SK-N-MC (cell line): ENCODE data around the gene PLXDC1.

Experiments
- DNase-seq: peaks from one replicate; pipeline ENCODE4 v3.0.0-alpha.2; 2011; ENCODE audit warnings: low read depth, low spot score
- H3K27ac ChIP-seq: fragments of 200-600 bp; sonication (generic); 2 replicates; pipeline ENCODE4 v1.5.1; 2016; ENCODE audit warnings: mixed run types
- H3K36me3 ChIP-seq: fragments of 200-600 bp; sonication (generic); 2 replicates; pipeline ENCODE4 v1.6.1; 2017; ENCODE audit warnings: antibody characterized with exemption, low read length, mixed read lengths; ENCODE audit not compliant: insufficient read depth
- H3K4me3 ChIP-seq: fragments of 200-600 bp; sonication (generic); 2 replicates; pipeline ENCODE4 v1.5.1; 2016
- H3K9ac ChIP-seq: fragments of 200-600 bp; sonication (generic); 2 replicates; pipeline ENCODE4 v1.8.0; 2017; ENCODE audit warnings: mixed run types, mixed read lengths; ENCODE audit not compliant: insufficient read length
- H3K9me3 ChIP-seq: fragments of 200-600 bp; sonication (generic); 2 replicates; pipeline ENCODE4 v1.6.1; 2017; ENCODE audit warnings: low read depth, mild to moderate bottlenecking, antibody characterized with exemption, low read length, moderate library complexity, mixed read lengths
- EZH2 ChIP-seq: fragments of 200-600 bp; sonication (generic); IDR thresholded peaks from one replicate; pipeline ENCODE4 v1.6.1; 2017; ENCODE audit warnings: antibody characterized with exemption
- FOXP2 ChIP-seq: optimal IDR thresholded peaks from 2 replicates; pipeline ENCODE3; 2011; ENCODE audit warnings: mild to moderate bottlenecking, moderate library complexity; ENCODE audit not compliant: insufficient read depth; ENCODE audit errors: extremely low read length, control extremely low read depth
- POLR2AphosphoS5 ChIP-seq: IDR thresholded peaks from 2 replicates; pipeline ENCODE4 v1.6.1; 2012; ENCODE audit warnings: mild to moderate bottlenecking, low read depth, low read length, borderline replicate concordance

The PLXDC1 gene

DNA sequence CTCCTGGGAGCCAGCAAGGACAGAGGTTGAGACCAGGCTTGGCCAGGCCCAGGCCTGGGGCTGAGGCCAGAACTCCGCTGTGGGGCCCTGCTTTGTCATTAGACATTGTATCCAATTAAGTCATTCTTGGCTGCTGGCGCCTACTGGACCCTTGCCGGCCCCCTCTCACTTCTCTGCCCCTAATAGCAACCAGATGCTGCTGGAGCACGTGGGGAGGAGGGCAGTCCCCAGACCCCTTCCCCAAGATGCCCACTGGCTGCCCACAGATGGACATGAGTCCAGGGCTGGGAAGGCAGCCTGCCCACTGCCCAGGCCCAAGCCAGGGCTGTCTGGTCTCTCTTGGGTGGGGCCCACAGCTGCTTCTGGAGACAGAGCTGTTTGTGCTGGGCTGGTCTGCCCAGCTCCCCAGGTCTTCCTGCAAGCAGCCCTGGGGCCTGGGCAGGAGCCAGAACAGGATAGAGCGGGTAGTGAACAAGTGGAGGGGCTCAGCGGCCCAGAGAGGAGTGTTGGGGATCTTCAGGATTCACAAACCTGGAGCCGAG, 7.8 kb downstream of the PLXDC1 start:
- TF ChIP-seq EZH2 (no peak), POLR2AphosphoS5 (no peak), FOXP2 (no peak)
- Histone ChIP-seq H3K4me3 (no peak overlapping the region), H3K36me3 (no peaks in the 10 kb centered on the region), H3K9me3 (no peaks in the 10 kb centered on the region), H3K27ac (no peak overlapping the region), H3K9ac (no peak overlapping the region)
- no peak for DNase-seq

DNA sequence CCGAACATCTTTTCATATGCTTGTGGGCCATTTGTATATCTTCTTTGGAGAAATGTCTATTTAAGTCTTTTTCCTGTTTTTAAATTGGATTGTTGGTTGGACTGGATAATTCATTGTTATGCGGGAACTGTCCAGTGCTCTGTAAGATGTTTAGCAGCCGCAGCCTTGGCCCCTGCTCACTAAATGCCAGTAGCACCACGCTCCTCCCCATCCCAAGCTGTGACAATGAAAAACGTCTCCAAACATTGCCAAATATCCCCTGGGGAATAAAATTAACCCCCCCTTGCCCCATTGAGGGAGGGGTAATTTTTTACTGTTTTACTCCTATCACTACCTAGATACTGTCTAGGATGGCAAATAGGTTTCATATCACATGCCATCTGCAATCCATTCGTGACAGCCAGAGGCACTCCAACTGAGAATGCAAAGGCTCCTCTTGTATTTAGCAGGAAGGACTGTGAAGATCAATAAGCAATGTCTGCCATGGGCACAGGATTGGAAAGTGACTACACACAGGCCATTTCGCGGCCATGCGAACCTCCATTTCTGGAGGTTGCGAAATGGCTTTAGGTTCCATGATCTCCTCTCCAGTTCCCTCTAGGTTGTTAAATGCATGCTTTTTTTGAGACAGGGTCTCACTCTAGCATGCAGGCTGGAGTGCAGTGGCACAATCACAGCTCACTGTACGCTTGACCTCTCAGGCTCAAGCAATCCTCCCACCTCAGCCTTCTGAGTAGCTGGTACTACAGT, 9.3 kb downstream of the PLXDC1 start:
- H3K9me3 ChIP-seq: no peaks in the 10 kb centered on the region
- H3K36me3 ChIP-seq: no peaks in the 10 kb centered on the region
- TF ChIP-seq FOXP2 (no peak), EZH2 (no peak), POLR2AphosphoS5 (no peak)
- no peak overlapping the region for H3K4me3 ChIP-seq
- H3K27ac ChIP-seq: no peak overlapping the region
- DNase-seq: no peak
- H3K9ac ChIP-seq: no peak overlapping the region

- TF ChIP-seq EZH2: no peak
- no peak for TF ChIP-seq POLR2AphosphoS5
- TF ChIP-seq FOXP2: no peak
- H3K4me3 ChIP-seq: no peak overlapping the region
- no peaks in the 10 kb centered on the region for H3K36me3 ChIP-seq
- DNase-seq: no peak
- no peaks in the 10 kb centered on the region for H3K9me3 ChIP-seq
- H3K27ac ChIP-seq: no peak overlapping the region
- H3K9ac ChIP-seq: no peak overlapping the region
Observed at GRCh38 chr17:39141294-39141693, 10.1 kb downstream of the PLXDC1 start.

DNA sequence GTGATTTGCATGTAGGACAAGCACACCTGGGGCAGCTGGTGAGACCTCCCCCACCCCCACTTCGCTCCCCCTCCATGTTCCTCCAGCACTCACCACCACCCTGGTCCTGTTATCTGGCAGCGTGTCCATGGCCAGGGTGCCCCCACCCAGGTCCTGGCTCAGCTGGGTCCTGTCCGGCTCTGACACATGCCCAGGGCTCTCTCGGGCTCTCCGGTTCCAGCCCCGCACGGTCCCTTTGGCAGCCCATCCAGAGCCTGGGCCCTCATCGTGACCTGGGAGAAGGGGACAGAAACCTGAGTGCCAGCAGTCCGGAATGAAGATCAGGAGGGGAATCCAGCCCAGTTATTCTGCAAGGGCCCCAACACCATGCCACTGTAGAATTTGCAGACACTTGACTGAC, 11.9 kb downstream of the PLXDC1 start:
- no peak for DNase-seq
- Histone ChIP-seq H3K9ac (no peak overlapping the region), H3K27ac (no peak overlapping the region), H3K36me3 (no peaks in the 10 kb centered on the region), H3K4me3 (no peak overlapping the region), H3K9me3 (no peaks in the 10 kb centered on the region)
- TF ChIP-seq POLR2AphosphoS5 (no peak), FOXP2 (no peak), EZH2 (no peak)

- H3K36me3 ChIP-seq: no peaks in the 10 kb centered on the region
- no peaks in the 10 kb centered on the region for H3K9me3 ChIP-seq
- H3K4me3 ChIP-seq: no peak overlapping the region
- no peak overlapping the region for H3K9ac ChIP-seq
- DNase-seq: no peak
- TF ChIP-seq POLR2AphosphoS5 (no peak), FOXP2 (no peak), EZH2 (no peak)
- no peak overlapping the region for H3K27ac ChIP-seq
Observed at GRCh38 chr17:39139161-39139511, 12.3 kb downstream of the PLXDC1 start.

DNA sequence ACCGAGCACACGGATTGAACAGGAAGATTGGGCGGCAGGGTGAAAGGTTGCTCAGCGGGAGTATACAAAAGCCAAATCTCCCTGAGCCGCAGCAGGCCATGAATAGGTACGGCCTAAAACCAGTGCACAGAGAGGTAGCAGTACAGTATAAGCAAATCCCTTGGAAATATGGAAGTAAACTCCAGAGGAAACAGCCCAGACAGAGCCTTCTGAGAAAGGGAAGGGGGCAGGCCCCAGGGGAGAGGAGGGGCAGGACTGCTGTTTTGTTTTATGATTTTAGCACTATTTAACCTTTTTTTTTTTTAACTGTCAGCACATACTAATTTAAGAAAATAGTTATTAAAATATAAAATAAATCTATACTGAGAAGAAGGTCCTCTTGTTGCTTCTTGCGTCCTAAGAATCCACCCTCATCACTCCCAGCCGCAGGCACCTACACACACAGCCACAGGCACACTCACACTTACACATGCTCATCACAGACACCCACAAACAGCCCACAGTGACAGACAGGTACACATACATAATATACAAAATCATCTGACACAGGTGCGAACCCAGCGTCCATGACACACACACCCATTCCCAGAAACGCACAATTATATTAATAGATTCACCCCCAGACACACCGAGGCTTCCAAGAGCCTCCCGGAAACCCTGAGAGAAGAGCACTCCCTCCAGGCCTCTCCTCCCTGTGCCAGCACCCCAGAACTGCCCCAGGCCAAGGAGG, 12.8 kb downstream of the PLXDC1 start:
- no peak overlapping the region for H3K9ac ChIP-seq

DNA sequence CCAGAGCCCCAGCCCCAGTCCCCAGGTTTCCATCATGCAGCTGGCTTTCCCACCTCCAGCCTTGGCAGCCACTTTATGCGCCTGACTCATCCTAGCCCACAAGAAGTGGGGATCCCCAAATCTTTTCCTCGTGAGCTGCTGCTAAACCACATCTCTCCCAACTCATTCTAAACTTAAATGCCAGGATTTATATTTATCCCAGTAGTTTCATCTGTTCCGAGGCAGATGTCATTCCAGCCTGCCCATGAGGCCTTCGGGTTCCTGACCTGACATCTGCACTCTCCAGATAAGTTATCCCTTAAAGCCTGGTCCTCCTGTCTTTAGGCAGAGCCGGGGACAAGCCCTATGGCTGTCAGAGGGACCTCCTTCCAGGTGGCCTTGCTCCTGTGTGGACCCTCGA, 16.6 kb downstream of the PLXDC1 start:
- TF ChIP-seq FOXP2: no peak
- TF ChIP-seq POLR2AphosphoS5: no peak
- TF ChIP-seq EZH2: no peak
- Histone ChIP-seq H3K27ac (no peak overlapping the region), H3K9me3 (no peaks in the 10 kb centered on the region), H3K9ac (no peak overlapping the region), H3K36me3 (no peaks in the 10 kb centered on the region), H3K4me3 (no peak overlapping the region)
- no peak for DNase-seq

More for the DNA sequence above, 12.8 kb downstream of the PLXDC1 start:
- no peak for DNase-seq
- no peaks in the 10 kb centered on the region for H3K9me3 ChIP-seq
- H3K4me3 ChIP-seq: no peak overlapping the region
- TF ChIP-seq EZH2 (no peak), POLR2AphosphoS5 (no peak), FOXP2 (no peak)
- H3K27ac ChIP-seq: peak overlapping the region; percentile 46; the same call in 1 of the 2 replicates
- no peaks in the 10 kb centered on the region for H3K36me3 ChIP-seq

DNA sequence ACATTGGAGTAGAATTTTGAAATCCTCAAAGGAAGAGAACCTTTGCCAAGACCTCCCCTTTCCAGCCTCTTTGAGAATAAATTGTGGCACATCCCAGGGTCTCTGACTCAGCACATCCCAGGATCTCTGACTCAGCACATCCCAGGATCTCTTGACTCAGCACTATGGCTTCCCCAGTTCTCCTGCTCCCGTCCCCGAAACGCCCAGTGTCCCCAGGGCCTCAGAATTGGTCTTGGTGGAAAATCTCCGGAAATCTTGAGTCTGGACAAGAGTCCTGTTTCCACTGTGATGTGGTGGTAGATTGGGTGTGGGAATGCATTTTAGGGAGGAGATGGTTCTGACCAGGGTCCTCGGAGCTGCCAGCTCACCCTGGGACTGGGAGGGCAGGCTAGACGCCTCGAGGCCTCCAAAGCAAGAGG, 19.2 kb downstream of the PLXDC1 start:
- peak overlapping the region; percentile 27; the same call in 1 of the 2 replicates for H3K27ac ChIP-seq
- H3K9ac ChIP-seq: no peak overlapping the region
- no peaks in the 10 kb centered on the region for H3K9me3 ChIP-seq
- no peak overlapping the region; the same call in 1 of the 2 replicates for H3K4me3 ChIP-seq
- DNase-seq: peak; percentile 70
- H3K36me3 ChIP-seq: no peaks in the 10 kb centered on the region
- TF ChIP-seq EZH2: no peak
- peak; percentile 43; the same call in 1 of the 2 replicates for TF ChIP-seq POLR2AphosphoS5
- TF ChIP-seq FOXP2: no peak
